Measurements from ENCODE around the gene MUC2.

Gene MUC2

DNA sequence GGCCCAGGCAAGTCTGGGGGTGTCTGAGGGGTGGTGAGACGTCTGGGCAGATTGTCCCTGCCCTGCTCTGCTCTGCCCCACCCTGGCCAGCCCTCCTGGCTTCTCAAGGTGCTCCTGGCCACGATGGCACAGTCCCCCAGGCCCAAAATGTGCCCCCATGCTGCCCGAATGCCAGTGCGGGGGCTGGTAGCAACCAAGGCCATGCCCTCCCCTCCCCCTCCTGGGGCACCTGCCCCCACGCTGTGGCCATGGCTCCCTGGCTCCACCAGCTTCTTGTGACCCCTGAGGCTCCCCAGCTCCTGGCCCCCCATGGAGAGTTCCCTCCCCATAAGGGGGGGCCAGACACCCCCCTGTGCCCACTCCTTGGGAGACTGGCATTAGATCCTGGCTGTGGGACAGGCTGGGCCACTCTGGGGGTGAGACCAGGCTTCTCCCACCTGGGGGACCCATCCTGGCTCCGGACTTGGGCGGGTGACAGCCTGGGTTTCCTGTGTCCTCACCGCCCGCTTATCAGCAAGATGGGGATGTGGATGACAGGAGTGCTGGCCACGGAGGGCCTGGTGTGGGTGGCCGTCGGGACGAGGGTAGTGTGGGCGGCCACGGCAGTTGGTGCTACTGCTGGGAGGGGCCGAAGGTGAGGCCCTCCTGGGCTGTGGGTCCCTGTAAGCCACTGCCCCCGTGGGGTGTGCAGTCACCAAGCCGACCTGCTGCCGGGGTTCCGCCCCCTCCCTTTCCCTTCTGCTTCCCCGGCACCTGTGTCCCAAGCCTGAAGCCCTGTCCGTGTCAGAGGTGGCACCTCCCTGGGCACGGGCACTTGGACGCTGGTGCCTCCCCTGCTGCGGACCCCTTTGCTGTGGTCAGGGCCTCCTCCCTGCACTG lies 22.3 kb upstream of the MUC2 start:
- DNase-seq: no peak

DNA sequence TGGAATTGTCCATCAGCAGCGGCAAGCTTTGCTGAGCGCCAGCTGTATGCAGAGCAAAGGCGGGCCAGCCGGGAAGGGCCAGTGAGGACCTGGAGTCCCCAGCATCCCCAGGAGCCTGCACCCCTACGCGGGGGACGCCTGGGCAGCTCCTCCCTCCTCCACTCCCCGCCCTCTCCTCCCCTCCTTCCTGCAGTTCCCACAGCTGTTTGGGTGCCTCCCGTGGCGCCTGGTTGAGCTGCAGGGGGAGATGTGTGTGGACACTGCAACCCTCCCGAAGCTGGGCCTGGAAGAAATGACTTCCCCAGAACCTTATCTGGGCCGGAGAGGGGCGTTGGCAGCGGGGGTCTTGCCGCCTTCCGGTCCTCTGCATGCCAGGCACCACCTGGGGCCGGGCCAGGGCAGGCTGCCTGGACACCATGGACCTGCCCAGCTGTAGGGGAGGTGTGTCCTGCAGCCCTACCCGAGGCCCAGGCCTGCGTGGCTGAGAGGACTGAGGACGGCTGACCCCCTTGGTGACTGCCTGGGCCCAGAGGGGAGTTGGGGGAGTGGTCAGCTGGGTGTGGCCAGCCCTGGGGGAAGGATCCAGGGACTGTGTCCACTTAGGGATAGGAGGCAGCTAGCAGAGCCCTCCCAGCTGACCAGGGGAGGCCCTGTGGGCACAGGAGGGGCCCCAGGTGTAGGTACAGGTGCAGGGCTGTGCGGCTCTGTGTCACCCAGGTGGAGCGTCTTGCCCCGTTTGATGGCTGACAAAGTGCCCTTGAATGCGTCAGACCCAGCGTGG lies 21.4 kb upstream of the MUC2 start:
- DNase-seq: no peak

- DNase-seq: no peak
These were observed 20.2 kb upstream of the MUC2 start for GRCh38 chr11:1054143-1055108.

DNA sequence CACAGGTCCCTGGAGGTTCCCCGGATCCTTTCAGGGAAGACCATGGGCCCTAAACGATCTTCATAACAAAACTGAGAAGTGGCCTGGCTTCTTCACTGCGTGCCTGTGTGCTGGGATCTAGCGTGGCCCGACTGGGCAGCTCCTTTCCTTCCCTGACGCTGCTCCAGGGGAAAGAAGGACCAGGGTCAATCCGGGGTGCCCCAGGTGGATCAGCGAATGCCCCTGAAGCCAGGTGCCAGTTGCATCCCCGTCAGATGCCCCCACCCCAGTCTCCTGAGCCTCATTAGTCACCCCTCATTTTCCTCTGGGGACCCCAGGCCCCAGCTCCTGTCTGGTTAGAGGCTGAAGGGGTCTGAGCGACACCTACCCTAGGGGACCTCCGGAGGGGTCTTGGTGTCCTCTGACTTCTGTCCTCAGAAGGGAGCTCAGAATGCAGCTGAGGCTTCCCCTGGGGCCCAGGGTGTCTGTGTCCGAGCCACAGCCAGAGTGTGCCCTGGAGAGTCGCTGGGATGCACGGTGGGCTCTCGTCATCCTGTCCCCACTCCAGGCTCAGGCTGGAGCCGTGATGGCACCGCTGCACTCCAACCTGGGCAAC lies 19.5 kb upstream of the MUC2 start:
- DNase-seq: no peak

DNA sequence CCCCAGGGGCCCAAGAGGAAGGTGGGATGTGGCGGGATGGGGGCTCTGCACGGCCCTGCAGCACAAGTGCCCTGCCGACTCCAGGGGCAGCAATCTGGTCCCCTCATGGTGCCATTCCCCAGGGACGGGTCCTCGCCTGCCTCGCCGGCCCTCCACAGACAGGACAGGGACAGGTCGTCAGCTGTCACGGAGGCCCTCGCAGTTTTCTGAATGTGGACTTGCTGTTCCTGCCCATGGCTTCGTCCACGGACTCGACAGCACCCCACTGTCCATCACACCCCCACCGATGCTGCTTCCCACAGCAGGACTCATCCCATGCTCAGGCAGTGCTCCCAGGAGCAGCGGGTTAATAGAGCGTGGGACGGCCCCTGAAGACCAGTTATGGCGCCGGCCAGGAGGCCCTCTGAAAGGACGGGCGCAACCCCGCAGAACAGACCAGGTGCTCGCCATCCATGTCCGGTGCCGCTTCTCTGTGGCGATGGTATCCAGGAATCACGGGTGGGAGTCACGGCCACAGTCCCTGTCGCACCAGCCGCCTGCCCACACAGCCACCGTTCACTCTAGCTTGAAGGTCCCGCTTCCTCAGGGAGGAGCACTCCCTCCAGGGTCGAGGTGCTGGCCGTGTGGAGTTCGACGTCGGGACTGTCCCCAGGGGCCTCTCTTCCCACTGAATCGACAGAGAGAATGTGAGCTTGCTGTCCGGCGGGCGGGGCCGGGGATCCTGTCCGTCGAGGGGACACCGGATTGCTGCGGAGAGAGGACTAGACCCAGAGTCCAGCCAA lies 18.5 kb upstream of the MUC2 start:
- no peak for DNase-seq

DNA sequence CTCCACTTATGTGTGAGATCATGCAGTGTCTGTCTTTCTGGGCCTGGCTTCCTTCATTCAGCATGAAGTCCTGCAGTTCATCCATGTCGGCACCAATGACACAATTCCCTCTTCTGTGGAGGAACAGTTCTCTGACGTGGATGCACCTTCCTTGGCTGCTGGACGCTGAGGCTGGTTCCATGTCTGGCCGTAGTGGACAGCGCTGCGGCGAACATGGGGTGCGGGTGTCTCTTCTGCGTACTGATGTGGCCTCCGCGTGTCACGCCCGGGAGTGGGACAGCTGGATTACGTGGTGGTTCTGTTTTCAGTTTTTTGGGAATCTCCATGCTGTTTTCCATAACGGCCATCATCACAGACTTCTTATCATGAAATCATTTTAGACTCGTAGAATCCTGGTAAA lies 16.9 kb upstream of the MUC2 start:
- no peak for DNase-seq

- no peak for DNase-seq
These were observed 14.9 kb upstream of the MUC2 start for GRCh38 chr11:1059759-1060158.

DNA sequence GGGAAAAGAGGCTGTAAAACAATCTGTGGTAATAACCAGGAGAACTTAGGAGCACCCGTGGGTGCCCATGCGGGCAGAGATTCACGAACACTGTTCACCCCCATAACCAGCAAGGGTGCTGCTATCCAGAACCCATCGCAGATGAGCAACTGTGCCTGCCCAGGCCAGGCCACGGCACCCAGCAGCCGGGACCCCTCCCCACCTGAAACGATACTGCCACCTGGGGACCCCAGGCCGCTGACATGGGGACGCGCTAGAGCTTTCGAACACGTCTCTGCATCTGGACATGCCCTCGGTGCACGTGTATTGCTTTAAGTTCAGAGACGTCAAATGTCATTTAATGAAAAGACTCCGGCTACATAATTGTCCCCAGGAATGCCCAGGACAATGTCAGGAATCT lies 14.3 kb upstream of the MUC2 start:
- DNase-seq: no peak

- DNase-seq: no peak
These were observed 13.6 kb upstream of the MUC2 start for GRCh38 chr11:1060852-1061616.

DNA sequence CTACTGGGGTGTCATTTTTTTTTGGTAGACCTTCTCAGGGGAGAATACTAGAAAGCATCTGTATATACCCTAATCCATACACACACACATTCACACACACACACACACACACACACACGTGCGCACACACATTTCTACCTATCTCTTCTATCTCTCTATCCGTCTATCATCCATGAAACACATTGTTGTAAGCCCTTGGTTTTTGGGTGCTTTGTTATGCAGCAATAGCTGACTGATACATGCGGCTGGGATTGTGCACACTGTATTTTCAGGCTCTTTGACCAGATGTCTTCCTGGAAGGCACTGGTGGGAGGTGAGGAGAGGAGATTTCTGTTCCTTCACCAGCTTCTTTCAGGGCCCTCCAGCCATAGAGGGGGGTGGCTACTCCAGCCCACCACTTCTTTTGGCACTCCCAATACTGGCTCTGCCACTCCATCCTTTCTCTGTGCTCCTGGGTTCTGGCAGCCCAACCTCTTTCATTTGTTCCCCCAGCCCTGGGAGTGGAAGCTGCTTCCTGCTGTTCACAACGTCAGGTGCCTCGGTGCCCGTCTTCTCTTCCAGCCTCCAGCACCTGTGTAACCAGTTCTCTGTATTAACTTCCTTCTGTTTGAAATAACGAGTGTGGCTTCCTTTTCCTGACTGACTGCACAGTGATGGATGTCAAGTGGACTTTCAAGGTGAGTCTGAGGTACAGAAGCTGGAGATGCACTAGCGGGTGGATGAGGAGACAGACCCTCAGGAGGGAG lies 12.4 kb upstream of the MUC2 start:
- no peak for DNase-seq

DNA sequence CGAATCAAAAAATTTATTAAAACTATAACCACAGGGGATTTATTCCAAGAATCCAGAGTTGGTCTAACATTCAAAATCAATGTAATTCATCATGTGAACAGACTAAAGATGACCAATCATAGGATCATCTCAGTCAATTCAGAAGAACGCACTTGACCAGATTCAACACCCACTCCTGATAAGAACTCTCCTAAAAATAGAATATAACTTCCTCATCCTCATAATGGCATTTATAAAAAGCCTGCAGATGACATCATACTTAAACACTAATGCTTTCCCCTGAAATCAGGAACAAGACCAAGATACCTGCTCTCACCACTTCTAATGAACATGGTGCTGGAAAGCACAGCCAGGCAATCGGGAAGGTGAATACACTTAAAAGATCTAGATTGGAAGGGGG lies 10.5 kb upstream of the MUC2 start:
- DNase-seq: no peak

GRCh38 chr11:1067812-1068496 lies 6.7 kb upstream of the MUC2 start:
- no peak for DNase-seq

- DNase-seq: no peak
These were observed 4.9 kb upstream of the MUC2 start for GRCh38 chr11:1069740-1070139.

- no peak for DNase-seq
These were observed 3.8 kb upstream of the MUC2 start for GRCh38 chr11:1070594-1071462.

DNA sequence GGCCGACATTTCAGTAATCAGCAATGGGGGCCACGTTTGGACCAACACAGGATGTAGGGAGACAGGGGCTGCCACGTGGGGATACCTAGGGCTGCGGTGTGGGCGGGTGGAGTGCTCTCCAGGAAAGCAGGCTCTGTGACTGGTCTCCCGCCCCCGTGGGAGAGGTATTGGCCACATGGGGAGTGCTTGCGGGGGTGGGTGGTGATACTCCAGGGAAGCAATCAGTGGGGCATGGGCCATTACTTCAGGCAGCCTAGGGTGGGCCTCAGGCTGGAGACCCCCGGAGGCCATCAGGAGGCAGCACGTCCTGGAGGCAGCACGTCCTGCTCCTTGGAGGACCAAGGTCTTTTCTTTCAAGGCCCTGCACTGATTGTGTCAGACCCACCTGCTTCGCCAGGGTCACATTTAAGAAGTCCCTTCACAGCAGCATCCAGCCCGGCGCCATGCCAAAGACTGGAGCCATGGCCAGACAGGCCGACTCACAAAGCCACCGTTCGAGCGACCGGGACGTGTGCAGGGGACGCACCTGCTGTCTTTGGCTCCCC lies 3.0 kb upstream of the MUC2 start:
- DNase-seq: no peak

GRCh38 chr11:1072116-1072820 lies 2.4 kb upstream of the MUC2 start:
- DNase-seq: no peak

DNA sequence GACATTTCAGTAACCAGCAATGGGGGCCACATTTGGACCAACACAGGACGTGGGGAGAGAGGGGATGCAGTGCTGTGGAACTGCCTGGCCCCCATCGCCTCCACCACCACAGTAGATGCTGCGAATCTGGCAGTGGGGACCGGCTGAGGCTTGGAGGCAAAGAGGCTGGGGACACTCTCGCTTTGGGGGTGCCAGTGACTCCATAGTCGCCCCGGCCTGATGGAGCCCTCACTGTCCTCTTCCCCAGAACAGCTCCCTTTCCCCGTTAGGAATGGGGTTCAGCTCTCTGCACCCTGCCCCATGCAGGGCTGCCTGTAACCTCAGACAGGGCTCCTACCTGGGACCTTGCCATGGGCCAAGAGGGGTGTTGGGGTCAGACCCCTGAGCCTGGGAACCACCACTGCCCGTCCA lies 1.8 kb upstream of the MUC2 start:
- DNase-seq: no peak

Data from effector CD4-positive, alpha-beta T cell (primary cell).